Activated T-cell treated with anti-CD3 and anti-CD28 coated beads for 48 hours (primary cell): ENCODE results near the gene TUG1.

Experiments
- DNase-seq: peaks from one replicate; pipeline ENCODE4 v3.0.0-alpha.2; 2020; ENCODE audit warnings: low read depth

The TUG1 gene

GRCh38 chr22:30968924-30969531 lies at the start of gene TUG1:
TUG1 (plus strand) TSS chr22:30969265.
- DNase-seq, result peak; percentile 96

GRCh38 chr22:30919973-30920372 lies 49.1 kb upstream of the TUG1 start:
- no peak for DNase-seq

GRCh38 chr22:30920407-30920806 lies 48.7 kb upstream of the TUG1 start:
- peak; percentile 79 for DNase-seq

GRCh38 chr22:30921108-30921507 lies 48.0 kb upstream of the TUG1 start:
- no peak for DNase-seq

DNA sequence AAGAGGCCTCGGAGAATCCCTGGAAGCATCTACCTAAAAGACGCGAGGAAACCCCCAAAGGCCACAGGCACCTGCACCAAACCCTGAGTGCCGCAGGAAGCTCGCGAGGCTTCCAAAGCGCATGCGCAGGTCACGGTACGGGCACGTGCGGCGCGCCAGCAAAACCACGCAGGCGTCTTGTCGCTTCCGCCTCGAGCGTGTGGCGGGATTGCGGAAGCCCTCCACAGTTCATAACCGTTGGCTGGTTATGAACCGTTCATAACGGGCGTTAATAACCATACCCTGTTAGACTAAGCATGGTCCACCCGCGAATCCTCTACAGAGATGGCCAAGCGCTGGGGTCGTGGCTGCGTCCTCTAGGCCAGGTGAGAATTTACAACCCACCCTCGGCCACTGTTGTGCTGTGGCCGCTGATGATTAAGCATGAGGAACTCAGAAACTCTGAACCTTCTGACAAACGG lies 46.9 kb upstream of the TUG1 start:
- DNase-seq, result peak; percentile 78

GRCh38 chr22:30923168-30923900 lies 45.7 kb upstream of the TUG1 start:
- no peak for DNase-seq

DNA sequence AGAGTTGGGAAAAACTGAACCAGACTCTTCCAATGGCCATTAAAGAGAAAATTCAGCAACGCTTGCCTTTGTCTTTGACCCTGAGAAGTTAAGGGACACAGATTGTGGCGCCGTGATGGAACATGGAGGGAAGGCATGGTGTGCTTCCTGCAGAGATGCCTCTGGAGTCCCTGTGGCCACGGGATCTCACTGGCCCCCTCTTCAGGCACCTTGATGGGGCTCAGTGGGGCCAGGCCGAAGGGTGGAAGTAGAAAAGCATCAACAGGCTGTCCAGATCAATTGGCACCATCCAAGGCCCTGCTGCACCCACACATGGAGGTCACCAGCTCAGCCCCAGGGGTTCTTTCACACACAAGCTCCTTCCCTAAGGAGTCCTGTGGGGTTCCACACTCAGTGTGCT lies 43.4 kb upstream of the TUG1 start:
- no peak for DNase-seq

GRCh38 chr22:30926706-30927105 lies 42.4 kb upstream of the TUG1 start:
- DNase-seq, result no peak

DNA sequence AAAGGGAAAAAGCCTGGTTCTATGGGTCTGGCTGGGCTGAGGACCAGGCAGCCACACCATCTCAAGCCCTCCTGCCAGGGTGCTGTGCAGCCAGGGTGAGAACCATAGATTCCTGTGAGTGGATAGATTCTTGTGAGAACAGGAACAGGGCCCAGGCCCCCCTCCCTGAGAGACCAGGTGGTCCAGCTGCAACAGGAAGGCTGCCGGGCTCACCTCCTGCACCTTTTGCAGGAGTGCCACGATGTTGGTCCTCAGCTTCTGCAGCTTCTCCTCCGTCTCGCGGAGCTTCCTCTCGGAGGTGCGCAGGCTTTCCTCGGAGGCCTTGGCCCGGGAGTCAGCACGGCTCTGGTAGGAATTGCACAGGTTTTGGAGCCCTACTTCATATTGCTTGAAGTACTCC lies 41.3 kb upstream of the TUG1 start:
- no peak for DNase-seq

DNA sequence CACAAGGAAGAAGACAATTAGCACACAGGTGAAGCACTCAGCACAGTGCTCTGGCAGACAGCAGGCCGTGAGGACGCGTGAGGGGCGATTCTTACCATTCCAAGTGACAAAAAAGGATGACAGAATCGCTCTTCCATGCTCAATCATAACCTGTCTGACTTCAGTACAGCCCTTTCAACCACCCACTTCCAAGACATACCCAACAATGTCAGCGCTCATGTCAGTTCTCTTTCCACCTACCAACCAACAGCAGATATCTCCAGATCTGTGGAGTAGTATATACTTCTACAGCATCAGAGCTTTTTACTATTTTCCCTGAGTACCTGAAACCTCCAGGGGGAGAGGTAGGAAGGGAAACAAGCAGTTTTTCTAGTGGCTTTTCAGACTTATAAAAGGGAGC lies 40.7 kb upstream of the TUG1 start:
- DNase-seq, result no peak

DNA sequence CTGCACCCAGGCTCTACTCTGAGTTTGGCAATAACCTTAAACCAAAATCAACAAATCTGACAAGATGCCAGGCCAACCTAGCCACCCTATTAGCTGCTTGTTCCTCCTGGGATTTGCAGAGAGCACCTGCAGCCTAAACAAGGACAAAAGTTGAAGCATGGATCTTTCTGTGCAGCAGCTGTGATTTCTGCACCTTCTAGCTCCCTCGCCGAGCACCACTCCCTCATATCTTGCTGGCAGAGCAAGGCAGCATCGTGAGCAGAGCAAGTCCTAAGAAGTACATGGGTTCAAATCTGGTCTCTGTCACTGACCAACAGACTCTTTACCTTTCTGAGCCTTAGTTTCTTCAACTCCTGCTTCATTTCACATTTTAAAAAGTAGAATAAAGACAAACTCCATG lies 38.8 kb upstream of the TUG1 start:
- no peak for DNase-seq

DNA sequence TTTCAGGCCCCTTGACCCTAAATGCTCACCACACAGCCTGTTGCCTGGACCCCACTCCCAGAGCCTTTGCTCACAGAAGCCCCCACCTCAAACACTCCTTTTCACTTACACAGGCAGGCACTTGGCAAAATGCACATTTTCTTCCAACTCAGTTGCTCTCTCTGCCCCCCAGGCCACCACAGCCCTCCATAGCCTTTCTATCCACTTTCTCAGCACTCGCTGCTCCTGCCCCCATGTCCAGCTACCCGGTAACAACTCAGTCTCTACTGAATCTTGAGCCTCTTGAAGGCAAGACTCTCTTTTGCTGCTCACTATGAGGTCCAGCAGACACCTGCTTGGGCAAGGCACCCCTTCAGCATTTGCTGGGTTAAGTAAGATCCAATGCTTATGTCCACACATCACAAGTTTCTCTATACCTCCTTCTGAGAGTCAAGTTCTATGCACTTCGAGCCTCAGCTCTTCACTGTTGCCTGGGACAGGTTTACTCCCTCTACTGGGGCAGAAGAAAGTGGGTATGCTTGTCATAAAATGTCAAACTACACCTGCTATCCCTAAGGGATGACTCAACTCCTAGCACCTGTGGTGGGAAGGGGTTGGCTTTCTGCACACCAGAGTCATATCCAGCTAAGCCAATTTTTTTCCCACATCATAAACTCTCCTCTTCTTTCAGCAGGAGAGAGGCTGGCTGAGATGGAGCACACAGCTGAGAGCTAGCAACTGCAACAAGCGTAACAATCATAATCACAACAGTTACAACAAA lies 37.3 kb upstream of the TUG1 start:
- DNase-seq, result no peak

DNA sequence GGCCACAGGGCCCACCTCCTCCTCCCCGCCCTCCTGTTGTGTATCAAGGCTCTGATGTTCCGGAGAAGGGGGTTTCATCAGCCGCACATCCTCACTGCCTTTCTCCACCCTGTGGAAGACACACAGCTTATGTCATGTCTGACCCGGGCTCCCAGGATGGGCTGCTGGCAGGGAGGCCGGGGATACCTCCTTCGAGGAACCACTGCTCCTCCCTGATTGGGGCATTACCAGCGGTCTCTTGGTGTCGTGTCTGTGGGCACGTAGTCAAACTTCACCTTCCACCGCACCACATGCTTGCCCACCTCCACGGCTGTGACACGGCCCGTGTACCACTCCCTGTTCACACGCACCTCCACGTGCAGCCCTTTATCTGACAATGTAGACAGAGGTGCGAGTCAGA lies 36.4 kb upstream of the TUG1 start:
- no peak for DNase-seq

DNA sequence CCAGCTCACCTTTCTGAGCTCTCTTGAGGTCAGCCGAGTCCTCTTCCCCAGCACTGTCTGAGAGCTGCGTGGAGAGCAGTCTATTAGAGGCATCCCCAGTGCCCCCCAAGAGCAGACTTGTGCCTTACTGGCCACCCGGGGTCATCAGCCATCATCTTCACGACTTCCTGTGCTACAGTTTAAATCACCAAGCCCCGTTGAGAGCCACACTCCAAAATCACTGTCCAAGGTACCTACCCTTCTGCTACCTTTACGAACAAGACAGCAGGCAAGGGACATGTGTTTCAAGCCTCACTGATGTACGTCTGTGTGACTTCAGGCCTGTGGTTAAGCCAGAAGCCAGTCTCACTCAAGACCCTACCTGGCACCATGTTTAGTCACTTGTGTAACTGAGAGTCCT lies 35.6 kb upstream of the TUG1 start:
- DNase-seq, result no peak

DNA sequence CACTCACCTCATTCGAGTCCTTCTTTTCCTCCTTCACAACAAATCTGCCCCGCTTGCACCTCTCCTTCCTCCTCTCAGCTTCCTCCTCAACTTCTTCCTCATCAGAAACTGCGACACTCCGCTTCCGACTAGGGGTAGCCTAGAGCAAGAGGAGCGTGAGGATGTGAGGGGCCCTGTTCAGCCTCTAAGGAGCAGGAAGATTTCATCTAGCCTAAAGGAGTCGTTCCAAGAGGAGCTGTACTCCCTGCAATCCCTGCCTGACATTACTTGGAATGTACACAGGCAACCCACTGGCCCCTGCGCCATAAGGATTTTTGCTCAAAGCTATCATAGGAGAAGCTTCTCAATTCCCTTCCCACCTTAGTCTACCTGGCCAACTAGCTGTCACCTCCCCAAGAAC lies 35.0 kb upstream of the TUG1 start:
- DNase-seq, result no peak

- no peak for DNase-seq
Measured at GRCh38 chr22:30940685-30941362, 28.2 kb upstream of the TUG1 start.

DNA sequence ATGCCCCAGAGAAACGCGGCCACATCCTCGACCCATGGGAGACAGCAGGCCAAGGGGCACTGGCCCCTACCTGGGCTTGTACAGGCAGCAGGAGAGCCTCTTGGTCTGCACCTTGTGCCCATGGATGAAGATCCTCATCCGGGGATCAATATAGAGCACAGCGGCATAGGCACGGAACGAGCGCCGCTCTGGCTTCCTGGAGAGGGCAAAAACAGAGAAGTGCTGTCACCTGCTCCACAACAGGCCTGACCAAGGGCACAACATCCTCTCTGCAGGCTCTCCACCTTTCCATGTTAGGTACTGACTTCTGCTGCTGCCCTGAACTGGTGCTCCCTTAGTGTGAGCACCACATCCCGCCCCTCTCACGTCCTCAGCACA lies 27.7 kb upstream of the TUG1 start:
- DNase-seq, result no peak

DNA sequence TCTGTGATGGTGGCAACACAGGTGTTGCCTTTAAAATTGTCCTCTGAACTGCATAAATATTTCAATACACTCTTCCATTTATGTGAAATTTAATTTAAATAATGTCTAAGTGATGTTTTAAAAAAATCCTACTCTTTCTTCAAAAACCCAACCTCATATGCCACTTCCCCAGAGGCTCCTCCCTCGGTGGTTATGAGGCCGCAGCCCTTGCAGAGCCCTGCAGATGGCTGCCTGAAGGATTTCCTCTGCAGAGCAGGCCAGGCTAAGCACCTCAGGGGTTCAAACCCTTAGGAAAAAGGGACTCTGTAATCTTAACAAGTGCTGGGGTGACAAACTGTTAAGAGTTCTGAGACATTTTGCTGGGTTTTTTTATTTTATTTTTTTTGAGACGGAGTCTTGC lies 25.7 kb upstream of the TUG1 start:
- no peak for DNase-seq

GRCh38 chr22:30944986-30945385 lies 24.1 kb upstream of the TUG1 start:
- no peak for DNase-seq

DNA sequence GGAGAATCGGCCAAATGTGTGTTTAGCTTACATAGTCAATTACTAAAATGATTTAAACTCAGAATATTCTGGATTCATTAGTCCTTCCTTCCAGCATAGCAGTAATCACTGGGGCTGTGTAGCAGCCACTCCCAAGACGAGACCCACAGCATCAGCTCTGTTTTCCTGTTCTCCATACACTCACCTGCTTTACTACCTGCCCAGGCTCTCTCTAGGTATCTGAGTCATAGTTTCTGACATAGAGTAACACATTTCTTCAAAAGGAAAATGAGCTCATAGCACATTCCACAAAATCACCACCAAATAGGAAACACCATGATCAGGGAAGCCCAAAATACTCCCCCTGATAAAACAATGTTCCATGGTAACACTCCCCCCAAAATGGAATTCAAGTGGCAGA lies 23.4 kb upstream of the TUG1 start:
- DNase-seq, result no peak

GRCh38 chr22:30946354-30946753 lies 22.7 kb upstream of the TUG1 start:
- DNase-seq, result no peak

DNA sequence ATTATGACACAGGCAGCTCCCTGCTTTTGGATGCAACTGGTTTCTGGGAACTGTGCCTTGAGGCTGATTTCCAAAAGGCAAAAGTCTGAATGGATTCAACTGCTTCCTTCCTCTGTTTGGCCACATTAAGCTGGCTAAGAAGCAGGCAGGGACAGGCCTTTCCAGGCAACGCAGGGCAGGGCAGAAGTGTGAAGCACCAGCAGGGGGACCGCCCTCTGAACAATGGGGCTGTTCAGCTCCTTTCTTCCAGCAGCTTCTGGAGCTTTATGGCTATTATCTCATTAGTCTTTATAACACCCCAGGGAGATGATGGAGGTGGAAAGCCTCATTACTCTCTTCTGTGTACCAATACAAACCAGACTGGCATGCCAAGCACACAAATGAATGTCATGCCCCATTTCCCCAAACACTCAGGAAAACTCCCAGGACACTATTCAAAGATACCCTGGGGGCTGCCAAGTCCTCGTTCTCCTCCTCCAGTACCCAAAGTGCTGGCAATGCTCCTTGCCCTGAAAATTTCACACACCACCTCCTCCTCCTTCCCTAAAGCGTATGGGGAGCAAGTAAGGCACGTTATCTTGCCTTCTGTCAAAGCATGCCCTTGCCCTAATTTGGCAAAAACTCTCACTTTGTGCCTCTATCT lies 21.8 kb upstream of the TUG1 start:
- DNase-seq, result no peak
